Medulla oblongata (tissue), 1 donor: ENCODE results near the gene WWP2.
"Not testable (repeated sequence)": the region's sequence is repeated elsewhere in the genome, so short reads cannot be mapped to it uniquely, and the experiment has no call there.

Experiments used
- DNase-seq: peaks from one replicate; pipeline ENCODE4 v3.0.0-alpha.2; 2015; ENCODE audit errors: extremely low spot score

WWP2 gene

DNA sequence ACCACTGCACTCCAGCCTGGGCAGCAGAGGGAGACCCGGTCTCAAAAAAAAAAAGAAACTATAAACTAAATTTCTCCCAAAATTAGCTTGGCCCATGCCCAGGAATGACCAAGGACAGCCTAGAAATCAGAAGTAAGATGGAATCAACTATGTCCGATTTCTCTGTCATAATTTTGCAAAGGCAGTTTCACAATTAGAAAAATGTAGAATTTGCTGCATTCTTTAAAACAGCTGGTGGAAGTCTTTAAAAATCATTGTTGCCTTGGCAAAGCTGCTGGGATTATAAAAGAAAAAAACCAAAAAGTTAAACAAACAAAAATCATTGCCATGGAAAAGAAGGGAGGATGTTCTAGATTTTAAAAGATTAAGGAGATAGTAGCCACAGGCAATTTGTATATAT, 32.4 kb downstream of the WWP2 start:
- DNase-seq, result no peak

DNA sequence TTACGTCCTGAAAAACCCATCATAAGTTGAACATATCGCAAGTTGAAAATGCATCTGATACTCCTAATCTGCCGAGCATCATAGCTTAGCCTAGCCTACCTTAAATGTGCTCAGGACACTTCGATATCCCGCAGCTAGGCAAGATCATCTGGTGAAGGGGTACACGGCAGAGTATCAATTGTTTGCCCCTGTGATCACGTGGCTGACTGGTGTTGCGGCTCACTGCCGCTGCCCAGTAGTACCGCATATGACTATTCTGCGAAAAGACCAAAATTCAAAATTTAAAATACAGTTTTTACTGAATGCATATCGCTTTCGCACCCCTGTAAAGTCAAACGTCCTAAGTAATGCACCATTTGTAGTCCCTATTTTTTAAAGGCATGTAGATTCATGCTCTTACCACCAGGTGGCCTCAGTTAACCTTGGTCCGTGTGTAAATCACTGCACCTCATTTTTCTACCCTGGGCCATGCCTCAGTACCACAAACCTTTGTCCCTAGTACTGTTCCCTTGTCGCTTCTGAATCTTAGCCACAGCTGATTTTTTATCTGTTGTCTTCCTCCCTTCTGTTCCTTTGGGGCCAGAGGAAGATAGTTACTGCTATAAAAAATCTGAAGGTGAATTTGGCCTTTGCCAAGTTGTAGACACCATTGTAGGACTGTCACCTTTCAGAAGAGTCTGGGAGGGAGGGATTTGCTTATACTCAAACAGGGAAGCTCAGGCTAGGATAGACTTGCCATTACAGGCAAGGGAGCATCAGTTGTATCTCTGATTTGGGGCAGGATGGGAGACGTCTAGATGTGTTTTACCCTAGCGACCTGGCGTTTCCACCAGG, 34.4 kb downstream of the WWP2 start:
- peak; percentile 93 for DNase-seq

DNA sequence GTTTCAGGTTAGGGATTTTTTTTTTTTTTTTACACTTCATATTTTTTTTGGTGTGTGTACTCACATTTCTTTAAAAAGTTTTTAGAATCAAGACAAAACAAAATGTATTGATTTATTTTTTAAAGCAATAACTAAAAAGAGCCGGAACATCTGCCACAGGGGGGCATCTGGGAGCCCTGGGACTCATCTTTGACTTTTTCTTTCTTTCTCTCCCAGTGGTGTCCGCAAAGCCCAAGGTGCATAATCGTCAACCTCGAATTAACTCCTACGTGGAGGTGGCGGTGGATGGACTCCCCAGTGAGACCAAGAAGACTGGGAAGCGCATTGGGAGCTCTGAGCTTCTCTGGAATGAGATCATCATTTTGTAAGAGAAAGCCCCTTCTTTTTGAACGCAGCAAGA, 36.3 kb downstream of the WWP2 start:
- DNase-seq, result peak; percentile 74

DNA sequence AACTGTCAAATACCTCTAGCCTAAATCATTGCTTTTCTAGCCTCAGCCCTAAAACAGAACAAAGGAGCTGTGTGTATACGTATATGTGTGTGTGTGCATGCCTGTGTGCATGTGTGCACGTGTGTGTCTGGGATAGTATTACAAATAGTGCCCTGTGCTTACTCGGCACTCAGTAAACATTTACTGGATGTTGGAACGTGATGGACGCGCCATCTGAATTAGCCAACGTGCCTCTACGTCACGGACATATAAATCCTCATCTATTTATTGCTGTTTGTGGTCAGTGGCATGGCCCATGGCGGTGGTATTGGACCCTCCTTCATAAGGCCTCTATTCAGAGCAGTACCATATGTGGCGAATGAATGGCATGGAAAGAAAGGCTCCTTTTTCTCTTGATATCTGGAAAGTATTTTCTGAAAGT, 37.5 kb downstream of the WWP2 start:
- peak; percentile 30 for DNase-seq

DNA sequence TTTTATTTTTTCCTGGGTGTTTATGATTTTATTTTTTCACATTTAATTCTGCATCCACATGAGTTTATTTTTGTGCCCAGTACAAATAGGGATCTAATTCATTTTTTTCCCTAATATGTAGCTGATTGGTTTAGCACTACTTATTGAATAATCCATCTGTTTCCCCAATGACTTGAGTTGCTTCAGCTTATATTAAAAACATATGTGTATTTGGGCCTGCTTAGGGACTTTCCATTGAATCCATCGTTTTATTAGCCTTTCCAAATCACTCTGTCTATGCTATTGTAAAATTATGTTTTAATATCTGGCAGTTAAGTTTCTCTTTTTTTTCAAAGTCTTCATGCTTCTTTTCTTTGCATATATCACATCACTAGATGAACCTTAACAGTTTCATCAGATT, 42.2 kb downstream of the WWP2 start:
- no peak for DNase-seq

DNA sequence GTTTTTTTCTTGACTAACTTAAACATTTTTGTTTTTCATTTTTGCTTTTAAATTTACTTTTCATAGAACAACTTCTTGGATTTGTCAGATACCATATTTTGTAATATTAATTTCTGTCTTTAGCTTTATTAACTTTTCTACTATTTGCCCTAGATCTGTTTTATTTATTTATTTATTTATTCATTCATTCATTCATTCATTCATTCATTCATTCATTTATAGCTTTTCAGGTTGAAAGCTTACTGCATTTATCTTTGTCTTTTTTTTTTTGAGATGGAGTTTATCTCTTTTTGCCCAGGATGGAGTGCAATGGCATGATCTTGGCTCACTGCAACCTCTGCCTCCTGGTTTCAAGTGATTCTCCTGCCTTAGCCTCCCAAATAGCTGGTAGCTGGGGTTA, 44.6 kb downstream of the WWP2 start:
- DNase-seq, result not testable (repeated sequence)

DNA sequence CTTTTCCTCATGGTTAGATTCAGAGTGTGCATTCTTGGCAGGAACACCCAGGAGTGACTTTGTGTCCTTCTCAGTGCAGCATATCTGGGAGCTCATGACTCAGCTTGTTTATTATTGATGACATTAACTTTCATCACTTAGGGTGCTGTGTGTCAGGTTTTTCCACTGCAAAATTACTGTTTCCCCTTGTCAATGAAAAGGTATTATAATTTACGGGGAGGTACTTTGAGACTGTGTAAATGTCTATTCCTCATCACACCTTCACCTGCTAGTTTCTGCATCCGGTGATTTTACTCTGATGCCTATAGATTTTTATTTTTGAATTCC, 50.5 kb downstream of the WWP2 start:
- DNase-seq, result no peak

DNA sequence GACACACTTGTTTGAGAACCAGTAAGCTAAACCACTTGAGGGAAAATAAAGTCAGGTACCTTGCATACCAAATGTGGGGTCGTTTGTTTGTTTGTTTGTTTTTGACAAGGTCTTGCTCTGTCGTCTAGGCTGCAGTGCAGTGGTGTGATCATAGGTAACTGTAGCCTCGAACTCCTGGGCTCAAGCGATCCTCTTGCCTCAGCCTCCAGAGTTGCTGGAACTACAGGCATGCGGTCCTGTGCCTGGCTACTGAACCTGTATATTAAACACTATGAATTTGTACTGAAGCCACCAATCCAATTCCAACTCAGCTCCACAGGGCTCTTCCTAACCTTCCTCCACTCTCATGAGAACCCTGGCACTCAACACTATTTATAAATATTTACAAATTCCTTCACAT, 51.9 kb downstream of the WWP2 start:
- DNase-seq, result no peak

DNA sequence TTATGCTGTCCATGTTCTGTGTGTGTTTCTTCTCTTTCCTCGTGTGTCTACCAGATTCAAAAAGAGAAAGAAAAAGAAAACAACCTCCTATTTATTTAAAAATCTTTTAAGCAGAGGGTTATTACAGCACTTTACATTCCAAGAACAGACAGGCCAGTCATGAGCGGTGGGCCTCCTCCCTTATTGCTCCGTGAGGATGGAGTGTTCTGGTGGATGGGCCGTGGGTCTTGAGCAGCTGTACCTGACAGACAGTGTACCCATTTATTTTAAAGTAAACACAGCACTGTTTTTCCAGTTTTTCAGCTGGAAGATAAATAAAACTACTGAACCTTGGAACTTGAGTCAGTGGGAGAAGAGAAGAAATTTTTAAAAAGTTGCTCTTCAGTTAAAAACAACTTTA, 52.4 kb downstream of the WWP2 start:
- no peak for DNase-seq

DNA sequence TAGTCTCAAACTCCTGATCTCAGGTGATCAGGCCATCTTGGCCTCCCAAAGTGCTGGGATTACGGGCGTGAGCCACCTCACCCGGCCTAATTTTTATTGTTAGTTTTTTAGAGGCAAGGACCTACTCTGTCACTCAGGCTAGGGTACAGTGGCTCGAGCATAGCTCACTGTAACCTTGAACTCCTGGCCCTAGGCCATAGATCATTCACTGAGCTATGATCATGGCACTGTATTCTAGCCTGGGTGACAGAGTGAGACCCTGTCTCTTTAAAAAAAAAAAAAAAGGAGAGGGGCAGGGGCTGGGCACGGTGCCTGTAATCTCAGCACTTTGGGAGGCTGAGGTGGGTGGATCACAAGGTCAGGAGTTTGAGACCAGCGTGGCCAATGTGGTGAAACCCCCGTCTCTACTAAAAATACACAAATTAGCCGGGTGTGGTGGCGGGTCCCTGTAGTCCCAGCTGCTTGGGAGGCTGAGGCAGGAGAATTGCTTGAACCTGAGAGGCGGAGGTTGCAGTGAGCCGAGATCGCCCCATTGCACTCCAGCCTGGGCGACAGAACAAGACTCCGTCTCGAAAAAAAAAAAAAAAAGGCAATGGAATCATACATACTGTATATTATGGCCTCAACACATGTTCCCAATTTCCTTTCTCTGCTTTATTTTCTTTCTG, 53.2 kb downstream of the WWP2 start:
- DNase-seq, result not testable (repeated sequence)

DNA sequence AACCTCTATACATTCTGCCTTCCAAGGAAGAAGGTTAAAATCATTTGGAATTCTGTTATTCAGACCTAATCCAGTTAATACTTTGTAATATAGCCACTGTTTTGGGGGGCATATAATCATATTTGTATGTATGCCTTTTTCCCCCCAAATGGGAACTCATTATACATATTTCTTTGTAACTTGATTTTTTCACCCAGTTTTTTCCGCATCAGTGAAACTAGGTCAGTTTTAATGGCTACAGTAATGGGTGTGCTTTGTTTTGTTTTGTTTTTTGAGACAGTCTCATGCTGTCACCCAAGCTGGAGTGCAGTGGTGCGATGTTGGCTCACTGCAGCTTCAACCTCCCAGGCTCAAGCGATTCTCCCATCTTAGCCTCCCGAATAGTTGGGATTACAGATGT, 54.9 kb downstream of the WWP2 start:
- no peak for DNase-seq

DNA sequence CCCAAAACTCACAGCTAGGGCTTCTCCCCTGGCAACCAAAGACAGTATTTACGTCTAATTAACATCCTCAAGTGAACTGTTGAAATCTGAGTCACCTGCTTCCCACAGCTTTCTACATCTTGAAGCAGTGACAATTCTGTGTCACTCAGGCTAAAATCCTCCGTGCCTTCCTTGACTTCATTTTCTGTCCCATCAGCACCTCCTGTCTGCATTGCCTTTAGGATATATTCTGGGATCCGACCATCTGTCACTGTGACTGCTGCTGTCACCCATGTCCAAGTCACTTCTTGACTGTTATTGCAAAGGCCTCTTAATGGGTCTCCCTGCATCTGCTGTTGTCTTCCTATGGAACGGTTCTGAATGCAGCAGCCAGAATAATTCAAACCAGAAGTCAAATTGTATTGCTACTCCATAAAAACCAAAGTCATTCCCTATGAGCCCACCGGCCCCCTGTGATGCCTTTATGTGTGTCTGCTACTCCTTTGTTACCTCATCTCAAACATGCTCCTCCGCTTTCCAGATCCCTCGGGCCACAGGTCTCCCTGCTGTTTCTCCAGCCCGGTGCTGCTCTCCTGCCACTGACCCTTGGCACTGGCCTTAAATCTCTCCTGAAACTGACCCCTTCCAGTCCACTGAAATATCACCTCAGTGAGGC, 56.9 kb downstream of the WWP2 start:
- DNase-seq, result no peak

DNA sequence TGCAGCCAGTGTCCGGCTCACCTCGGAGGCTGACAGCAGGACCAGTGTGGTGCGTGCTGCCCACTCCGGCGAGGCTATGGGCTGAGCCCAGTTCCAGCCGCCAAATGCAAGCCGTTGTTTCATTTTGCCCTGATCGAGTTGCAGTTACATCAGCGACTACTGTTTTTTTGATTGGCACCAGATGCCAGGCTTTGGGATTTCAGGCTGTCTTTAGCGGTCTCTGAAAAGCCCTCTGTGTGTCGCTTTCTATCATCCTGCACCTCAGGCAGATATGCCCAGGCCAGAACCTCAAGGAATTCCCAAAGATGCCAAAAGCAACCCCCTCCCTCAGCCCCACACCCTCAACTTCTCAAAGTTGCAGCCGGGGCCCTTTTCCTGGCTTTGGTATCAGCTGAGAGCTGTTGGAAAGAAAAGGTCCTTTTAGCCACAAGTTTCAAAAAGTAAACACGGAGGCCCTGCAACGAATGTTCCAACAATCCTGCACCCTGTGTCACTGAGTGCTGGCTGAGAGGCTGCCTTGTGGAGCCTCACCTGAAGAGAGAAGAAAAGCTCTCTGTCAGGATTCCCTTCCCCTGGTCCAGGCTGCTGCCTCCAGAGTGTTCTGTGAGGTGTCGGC, 58.9 kb downstream of the WWP2 start:
- DNase-seq, result peak; percentile 55

DNA sequence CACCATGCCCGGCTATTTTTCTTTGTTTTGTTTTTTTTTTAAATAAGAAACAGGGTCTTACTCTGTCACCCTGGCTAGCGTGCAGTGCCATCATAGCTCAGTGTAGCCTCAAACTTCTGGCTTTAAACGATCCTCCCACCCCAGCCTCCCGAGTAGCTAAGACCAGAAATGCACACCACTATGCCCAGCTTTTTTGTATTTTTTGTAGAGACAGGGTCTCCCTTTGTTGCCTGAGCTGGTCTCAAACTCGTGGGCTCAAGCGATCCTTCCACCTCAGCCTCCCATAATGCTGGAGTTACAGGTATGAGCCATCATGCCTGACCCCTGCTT, 59.7 kb downstream of the WWP2 start:
- no peak for DNase-seq

DNA sequence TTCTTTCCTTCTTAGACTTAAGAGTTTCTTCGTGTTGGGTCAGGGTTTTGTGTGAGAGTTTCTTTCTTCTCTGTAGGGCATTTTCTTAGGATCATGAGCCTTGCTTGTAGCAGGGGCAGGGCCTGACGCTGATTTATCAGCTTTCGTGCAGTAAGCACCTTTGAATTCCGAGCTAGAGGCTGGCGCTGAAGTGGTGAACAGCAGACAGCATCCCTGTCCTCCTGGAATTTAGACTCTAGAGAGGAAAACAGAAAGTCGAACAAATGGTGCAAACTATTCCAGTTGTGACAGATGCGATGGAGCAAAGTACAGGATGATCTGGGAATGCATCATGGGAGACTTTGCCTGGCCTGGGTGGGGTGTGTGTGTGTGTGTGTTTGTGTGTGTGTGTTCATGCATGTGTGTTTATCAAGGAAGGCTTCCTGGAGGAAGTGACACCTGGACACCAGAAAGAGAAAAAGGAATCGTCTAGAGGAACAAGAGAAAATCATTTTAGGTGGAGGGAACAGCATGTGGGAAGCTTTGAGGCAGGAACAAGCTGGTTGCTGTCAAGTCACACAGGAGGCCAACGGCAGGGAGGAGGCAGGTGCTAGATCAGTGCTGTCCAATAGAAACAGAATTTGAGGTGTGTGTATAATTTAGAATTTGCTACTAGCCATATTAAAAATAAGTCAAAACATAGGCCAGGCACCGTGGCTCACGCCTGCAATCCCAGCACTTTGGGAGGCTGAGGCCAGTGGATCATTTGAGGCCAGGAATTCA, 60.2 kb downstream of the WWP2 start:
- no peak for DNase-seq

DNA sequence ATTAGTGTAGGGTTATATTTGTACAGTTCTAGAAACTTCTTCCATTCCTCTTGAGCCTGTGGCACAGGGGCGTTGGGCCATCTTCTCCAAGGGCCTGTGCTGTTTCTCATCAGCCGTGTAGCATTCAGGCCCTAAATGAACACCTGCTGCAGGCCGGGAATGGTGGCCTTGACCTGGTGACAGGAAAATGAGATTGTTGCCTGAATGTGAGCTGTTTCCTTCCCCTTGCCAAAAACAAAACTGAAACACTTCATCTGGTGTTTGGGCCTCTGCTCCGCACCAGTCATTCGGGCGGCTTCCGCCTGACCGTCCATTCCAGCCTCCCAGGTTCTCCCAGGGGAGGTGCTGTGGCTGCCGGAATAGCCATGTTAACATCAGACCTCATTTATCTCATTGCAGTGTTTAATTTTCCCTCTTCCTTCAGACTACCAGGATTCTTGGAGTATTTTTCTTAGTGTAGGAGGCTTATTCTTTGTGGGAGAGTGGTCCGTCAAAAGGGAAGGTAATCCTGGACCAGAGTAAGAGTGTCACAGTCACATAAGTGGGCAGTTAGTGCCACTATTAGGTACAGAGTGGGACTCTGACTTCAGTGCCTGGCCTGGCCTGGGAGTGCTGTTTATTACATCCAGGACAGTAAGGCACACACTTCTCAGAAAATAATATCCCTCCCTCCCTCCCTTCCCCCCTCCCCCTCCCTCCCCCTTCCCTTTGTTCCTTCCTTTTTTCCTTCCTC, 61.9 kb downstream of the WWP2 start:
- peak; percentile 27 for DNase-seq

DNA sequence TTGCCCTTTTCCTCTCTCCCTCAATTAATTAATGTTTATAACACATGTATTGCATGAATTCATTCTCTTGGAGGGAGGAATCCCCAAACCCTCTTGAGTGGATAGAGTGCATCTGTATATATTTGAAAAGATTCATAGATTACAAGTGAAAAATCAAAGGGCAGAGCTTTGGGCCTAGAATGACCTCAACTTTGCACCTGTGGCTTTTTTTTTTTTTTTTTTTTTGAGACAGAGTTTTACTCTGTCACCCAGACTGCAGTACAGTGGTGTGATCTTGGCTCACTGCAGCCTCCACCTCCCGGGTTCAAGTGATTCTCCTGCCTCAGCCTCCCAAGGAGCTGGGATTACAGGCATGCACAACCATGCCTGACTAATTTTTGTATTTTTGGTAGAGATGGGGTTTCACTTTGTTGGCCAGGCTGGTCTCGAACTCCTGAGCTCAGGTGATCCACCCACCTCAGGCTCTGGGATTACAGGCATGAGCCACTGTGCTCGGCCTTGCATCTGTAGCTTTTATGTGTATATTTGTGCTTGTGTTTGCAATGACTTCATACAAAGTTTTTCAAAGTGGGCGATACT, 62.5 kb downstream of the WWP2 start:
- DNase-seq, result not testable (repeated sequence)

DNA sequence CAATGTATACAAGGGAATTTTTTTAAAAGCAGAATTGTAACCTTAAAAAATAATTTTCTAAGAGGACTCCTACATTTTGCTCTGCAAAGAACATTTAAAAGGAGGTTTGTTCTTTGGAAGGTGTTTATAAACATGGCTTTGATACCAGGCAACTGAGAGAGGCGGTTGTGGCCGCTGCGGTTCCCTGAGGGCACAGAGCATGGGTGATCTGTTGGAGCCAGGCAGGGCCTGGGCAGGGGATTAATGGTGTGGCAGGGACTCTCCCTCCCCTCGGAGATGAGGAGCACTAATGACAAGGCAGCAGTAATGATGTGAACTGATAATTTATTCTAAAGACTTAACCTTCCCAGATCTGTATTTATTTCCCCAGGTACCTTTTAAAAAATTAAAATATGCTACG, 65.4 kb downstream of the WWP2 start:
- DNase-seq, result no peak

DNA sequence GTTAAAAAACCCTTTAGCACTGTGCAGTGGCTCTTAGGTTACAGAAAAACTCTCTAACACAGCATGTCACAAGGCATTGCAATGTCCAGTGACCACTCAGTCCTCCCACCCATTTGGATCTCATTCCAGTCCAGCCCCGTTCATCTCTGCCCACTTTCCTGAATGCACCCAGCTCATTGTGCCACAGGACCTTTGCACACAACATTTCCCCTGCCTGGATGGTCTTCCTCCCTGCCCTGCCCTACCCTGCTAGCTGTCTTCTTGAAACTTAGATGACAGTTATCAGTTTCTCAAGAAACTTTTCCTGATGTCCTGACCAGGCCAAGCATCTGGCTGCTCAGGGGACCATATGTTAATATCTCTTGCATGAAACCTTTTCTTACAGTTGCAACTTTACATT, 67.2 kb downstream of the WWP2 start:
- DNase-seq, result no peak

DNA sequence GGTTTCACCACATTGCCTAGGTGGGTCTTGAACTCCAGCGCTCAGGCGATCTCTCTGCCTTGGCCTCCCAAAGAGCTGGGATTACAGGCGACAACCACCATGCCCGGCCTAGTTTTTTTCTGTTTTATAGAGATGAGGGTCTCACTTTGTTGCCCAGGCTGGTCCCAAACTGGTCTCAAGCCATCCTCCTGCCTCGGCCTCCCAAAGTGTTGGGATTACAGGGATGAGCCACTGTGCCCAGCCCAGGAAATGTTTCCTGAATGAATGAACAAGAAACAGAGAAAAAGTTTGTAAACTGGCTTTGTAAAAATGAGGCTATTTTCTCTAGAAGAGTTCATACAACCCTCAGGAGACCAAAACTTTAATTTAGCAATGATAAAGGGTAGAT, 68.0 kb downstream of the WWP2 start:
- no peak for DNase-seq
